ENCODE results near the gene HCN2.
A peak's percentile ranks its signal among the peaks of the same experiment; 100 is the strongest.

HCN2 gene

DNA sequence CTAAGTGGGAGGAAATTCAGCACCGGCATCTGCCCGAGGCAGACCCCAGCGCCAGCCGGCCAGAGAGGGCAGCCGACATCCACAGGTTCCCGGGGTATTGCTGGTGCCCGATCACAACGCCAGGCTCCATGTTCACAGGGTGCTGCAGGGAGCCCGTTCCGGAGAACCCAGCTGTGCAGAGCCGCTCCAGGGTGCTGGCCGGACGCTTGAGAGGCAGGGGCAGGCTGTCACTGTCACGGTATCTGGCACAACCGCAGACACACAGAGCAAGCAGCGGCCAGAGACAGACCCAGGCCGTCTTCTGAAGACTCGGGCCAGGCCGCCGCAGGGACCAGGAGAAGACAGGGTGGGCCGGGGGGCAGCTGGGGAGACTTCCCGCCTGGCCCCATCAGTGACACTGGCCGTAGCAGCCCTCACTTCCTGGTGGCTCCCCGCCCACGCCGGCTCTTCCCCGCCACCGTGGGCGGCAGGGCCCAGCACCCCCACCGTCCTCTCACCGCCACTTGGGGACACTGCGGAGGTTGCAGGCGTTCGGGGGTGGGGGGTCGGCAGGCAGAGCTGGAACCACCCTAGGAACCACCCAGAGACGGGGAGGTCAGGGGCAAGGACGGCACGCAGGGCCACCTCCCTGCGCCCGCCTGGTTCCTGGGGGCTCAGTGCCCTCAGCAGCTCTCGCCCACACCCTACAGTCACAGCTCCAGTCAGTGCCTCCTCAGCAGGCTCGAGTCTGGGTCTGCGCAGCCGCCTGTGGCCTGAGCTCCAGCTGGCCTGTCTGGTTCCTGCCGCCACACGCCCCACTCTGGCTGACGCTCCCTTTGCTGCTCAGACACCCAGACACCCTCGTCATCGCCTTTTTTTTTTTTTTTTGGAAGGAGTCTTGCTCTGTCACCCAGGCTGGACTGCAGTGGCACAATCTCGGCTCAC, 69.5 kb downstream of the HCN2 start:
- DNase-seq: no peak

DNA sequence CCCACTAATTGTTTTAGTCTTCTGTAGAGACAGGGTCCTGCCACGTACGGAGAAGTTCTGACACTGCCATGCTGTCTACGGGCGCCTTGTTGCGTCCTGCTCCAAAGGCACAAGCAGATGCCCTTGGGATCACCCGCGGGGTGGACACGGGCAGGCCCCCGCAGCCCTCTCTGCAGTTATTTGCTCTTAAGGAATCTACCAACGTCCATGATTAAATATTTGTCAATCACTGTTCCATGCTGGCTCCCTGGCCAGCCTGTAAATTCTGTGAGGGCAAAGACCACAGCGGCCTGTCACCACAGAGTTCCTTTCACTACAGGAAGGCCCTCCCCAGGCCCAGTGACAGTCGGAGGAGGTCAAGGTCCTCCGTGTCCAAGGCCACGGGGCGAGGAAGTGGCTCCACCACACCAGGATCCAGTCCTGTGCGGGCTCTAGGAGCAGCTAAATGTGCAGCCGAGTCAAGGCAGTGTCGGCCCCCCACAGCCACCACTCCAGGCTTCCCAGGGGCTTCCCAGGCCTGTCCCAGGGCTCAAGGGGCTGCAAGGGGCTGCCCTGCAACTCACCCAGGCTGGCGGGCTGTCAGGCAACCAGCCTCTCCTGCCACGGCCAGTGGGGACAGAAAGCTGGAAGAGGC, 71.2 kb downstream of the HCN2 start:
- DNase-seq: no peak

GRCh38 chr19:661427-662196, 71.9 kb downstream of the HCN2 start:
- no peak for DNase-seq

DNA sequence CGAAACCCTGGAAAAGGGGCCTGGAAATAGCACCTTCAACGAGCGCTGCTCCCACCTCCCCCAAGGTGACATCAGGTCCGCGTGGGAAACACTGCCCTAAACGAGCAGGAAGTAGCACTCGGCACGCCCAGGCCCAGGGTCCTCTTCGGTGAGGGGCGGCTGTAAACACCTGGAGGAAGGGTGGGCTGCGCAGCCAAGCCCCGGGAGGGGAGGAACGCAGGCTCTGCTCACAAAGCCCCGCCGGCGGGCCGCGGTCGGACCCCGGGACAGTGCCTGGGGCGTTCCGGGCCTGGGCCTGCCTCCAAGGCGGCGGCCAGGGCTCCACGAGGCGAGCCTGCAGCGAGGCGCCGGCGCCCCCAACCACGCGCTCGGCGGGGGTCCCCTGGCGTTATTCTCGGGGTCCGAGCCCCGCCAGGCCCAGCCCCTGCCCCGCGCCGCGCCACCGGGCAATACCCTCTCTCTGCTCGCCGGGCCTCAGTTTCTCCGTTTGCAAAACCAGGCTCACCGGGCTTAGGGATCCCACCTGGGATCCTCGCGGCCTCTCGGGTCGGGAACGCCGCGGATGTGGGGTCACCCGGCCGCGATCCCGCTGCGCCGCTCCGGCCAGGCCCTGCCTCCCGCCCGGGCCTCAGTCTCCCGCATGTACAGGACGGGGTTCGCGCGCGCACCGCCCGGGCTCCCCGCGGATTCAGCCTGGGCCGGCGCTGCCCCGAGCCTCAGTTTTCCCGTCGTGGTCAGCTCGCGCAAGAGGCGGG, 72.7 kb downstream of the HCN2 start:
- DNase-seq: peak; percentile 30

- DNase-seq: peak; percentile 94
Observed at GRCh38 chr19:662962-663681, 73.4 kb downstream of the HCN2 start, which contains the start of gene RNF126. Gene RNF126 (minus strand): TSS chr19:663214. CDS start chr19:663121, 93 bp downstream.

DNA sequence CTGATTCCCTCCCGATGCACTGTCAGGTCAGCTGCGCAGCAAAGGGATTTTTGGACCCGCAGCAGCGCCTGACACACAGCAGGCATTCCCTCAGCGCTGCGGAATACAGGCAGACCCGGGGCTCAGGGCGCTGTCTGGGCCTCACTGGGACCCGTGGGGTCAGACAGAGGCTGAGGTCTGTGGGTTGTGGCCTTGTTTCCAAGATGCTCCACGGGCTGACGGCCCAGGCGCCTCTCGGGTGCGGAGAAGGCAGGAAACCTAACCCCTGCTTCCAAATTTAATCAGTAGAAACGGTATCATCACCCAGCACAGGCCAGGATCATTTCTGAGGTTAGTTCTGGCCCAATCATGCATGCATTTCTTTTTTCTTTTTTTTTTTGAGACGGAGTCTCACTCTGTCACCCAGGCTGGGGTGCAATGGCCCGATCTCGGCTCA, 74.0 kb downstream of the HCN2 start:
- DNase-seq: no peak

- DNase-seq: peak; percentile 75
Observed at GRCh38 chr19:664913-665443, 75.3 kb downstream of the HCN2 start.

Data from fibroblast of skin of right quadriceps (primary cell).